Endothelial cell of umbilical vein (primary cell): ENCODE measurements around the gene KLRC2. TPM values are rescaled to one million over a fixed set of nuclear protein-coding genes. Genes with fewer than 3 reads are reported as not detected.

Experiments
- BruUV-seq: library from RNA; stranded (reverse); fragments of 400-500 nt; replicated peaks from 2 replicates; lab custom pipeline; 2021; lab: Mats Ljungman, UMichigan
- CTCF ChIA-PET: fragments of 300-600, 350-600 bp; sonication (Branson Sonifier 250); formaldehyde crosslinking; loops from one replicate; lab custom pipeline; 2021; ENCODE audit warnings: antibody characterized with exemption, inconsistent platforms; lab: Charles Lee
- POLR2A ChIA-PET: fragments of 300-600, 350-600 bp; sonication (Branson Sonifier 250); formaldehyde crosslinking; loops from one replicate; lab custom pipeline; 2021; ENCODE audit warnings: antibody characterized with exemption, inconsistent platforms; lab: Charles Lee
- DNase-seq: peaks from one replicate; pipeline ENCODE4 v3.0.0-alpha.2; 2011; ENCODE audit warnings: low read depth, low spot score
- FAIRE-seq: peaks from 2 replicates; lab custom pipeline; 2011; peaks lifted over from hg19 to GRCh38; lab: Jason Lieb, UNC
- H2AFZ ChIP-seq: 2 replicates; pipeline ENCODE4 v1.6.0; 2012; ENCODE audit warnings: low read depth, low read length, control low read depth, inconsistent platforms
- H3K27ac ChIP-seq: 2 replicates; pipeline ENCODE4 v1.5.1; 2011; ENCODE audit warnings: low read depth, mild to moderate bottlenecking, control low read depth, low read length, moderate library complexity; ENCODE audit not compliant: insufficient read depth
- H3K27me3 ChIP-seq, 2 experiments: 2 replicates each; pipeline versions ENCODE4 v1.6.0 to v1.6.1; 2011; ENCODE audit warnings: low read length in 2 of 2, mixed read lengths in 1 of 2; ENCODE audit not compliant: control insufficient read depth in 2 of 2, insufficient read depth in 2 of 2
- H3K36me3 ChIP-seq, 2 experiments: 2 replicates in 1 of 2; 3 replicates in 1 of 2; pipeline ENCODE4 v1.5.1; 2011; ENCODE audit warnings: low read length in 2 of 2, mild to moderate bottlenecking in 1 of 2, moderate library complexity in 1 of 2; ENCODE audit not compliant: control insufficient read depth in 2 of 2, insufficient read depth in 2 of 2; ENCODE audit errors: extremely low read depth in 1 of 2
- H3K4me1 ChIP-seq: 3 replicates; pipeline ENCODE4 v1.5.1; 2011; ENCODE audit warnings: mild to moderate bottlenecking, low read length; ENCODE audit not compliant: control insufficient read depth, insufficient read depth; ENCODE audit errors: extremely low read depth
- H3K4me2 ChIP-seq: 2 replicates; pipeline ENCODE4 v1.6.1; 2011; ENCODE audit warnings: low read length, control low read depth, mixed read lengths; ENCODE audit not compliant: insufficient read depth
- H3K4me3 ChIP-seq, 3 experiments: fragments of 200-600 bp in 1 of 3; sonication (generic), shearing (Covaris generic) in 1 of 3; replicated peaks in 1 of 3; 2 replicates each; pipeline ENCODE4 v1.5.1; 2011 to 2016; ENCODE audit warnings: control low read depth in 3 of 3, low read length in 3 of 3, mild to moderate bottlenecking in 2 of 3, inconsistent platforms in 1 of 3, low read depth in 1 of 3, moderate library complexity in 1 of 3; ENCODE audit not compliant: insufficient read depth in 1 of 3
- H3K79me2 ChIP-seq: 2 replicates; pipeline ENCODE4 v1.6.0; 2012; ENCODE audit warnings: low read length, inconsistent platforms; ENCODE audit not compliant: control insufficient read depth, insufficient read depth
- H3K9ac ChIP-seq: replicated peaks from 2 replicates; pipeline ENCODE3; 2011; ENCODE audit warnings: low read length, control low read depth; ENCODE audit not compliant: insufficient read depth; ENCODE audit errors: extremely low read depth
- H3K9me1 ChIP-seq: replicated peaks from 3 replicates; pipeline ENCODE4 v1.6.0; 2011; ENCODE audit warnings: mild to moderate bottlenecking, low read length; ENCODE audit not compliant: control insufficient read depth, insufficient read depth; ENCODE audit errors: extremely low read depth
- H3K9me3 ChIP-seq: replicated peaks from 2 replicates; pipeline ENCODE4 v1.5.1; 2012; ENCODE audit warnings: low read length, inconsistent platforms; ENCODE audit not compliant: control insufficient read depth, insufficient read depth
- H4K20me1 ChIP-seq: replicated peaks from 2 replicates; pipeline ENCODE3; 2011; ENCODE audit warnings: mild to moderate bottlenecking, low read length; ENCODE audit not compliant: control insufficient read depth, insufficient read depth; ENCODE audit errors: extremely low read depth
- EZH2 ChIP-seq: IDR thresholded peaks from 2 replicates; pipeline ENCODE4 v1.6.1; 2012; ENCODE audit warnings: borderline replicate concordance, low read depth, mild to moderate bottlenecking, moderate library complexity, low read length, inconsistent platforms; ENCODE audit not compliant: severe bottlenecking
- FOS ChIP-seq: IDR thresholded peaks from 2 replicates; pipeline ENCODE4 v1.6.1; 2011; ENCODE audit warnings: mild to moderate bottlenecking, low read length, moderate library complexity, borderline replicate concordance; ENCODE audit not compliant: insufficient read depth
- GATA2 ChIP-seq: IDR thresholded peaks from 2 replicates; pipeline ENCODE4 v1.7.0; 2011; ENCODE audit warnings: low read depth, mild to moderate bottlenecking, moderate library complexity, mixed read lengths, low read length; ENCODE audit not compliant: insufficient read length, insufficient read depth
- JUN ChIP-seq: IDR thresholded peaks from 2 replicates; pipeline ENCODE4 v1.6.1; 2011; ENCODE audit warnings: borderline replicate concordance, low read depth; ENCODE audit not compliant: insufficient read length, insufficient read depth
- MYC ChIP-seq: IDR thresholded peaks from one replicate; pipeline ENCODE4 v1.6.1; 2011; ENCODE audit warnings: mild to moderate bottlenecking, low read depth, low read length
- POLR2A ChIP-seq: IDR thresholded peaks from 2 replicates; pipeline ENCODE4 v1.6.1; 2012; ENCODE audit warnings: low read depth, mild to moderate bottlenecking, control low read depth, low read length
- POLR2AphosphoS5 ChIP-seq: IDR thresholded peaks from 2 replicates; pipeline ENCODE4 v1.6.1; 2012; ENCODE audit warnings: low read depth, mild to moderate bottlenecking, control low read depth, low read length, moderate library complexity; ENCODE audit not compliant: insufficient read depth
- dilution Hi-C: fragments of 300-500 bp; cut with MboI; formaldehyde crosslinking; loops from one replicate; pipeline ENCODE4 v1.15.0; 2019; ENCODE audit warnings: low sequenced_read_pairs; ENCODE audit not compliant: extremely low pct_ligation_motif_present
- intact Hi-C: fragments of 100-400 bp; cut with micrococcal nuclease; formaldehyde crosslinking; loops from one replicate; pipeline ENCODE4 v1.10.0; 2022
- polyA plus RNA-seq, 4 experiments: library from polyadenylated mRNA; depleted of rRNA in 3 of 4; stranded (reverse) in 3 of 4; unstranded in 1 of 4; fragments of >200 nt; gene quantifications; 2 replicates each; pipeline versions ENCODE4 v1.2.1 to v1.2.3, GENCODE V29; 2011 to 2012; ENCODE audit warnings: missing spikeins in 1 of 4
- total RNA-seq: library from RNA; stranded (reverse); gene quantifications from 2 replicates; pipeline ENCODE4 v1.2.3, GENCODE V29; 2021
- TF ChIP-seq, protein P1 (sequence below): IDR thresholded peaks from 2 replicates; pipeline ENCODE4 v1.6.1; 2011; ENCODE audit not compliant: insufficient read depth, insufficient read length
- TF ChIP-seq, protein P2 (sequence below), 2 donors: IDR thresholded peaks; 1 replicate in 1 of 2; 2 replicates in 1 of 2; pipeline ENCODE4 v1.5.1; 2011; ENCODE audit warnings: low read length in 2 of 2, mild to moderate bottlenecking in 2 of 2, moderate library complexity in 2 of 2, control low read depth in 1 of 2, inconsistent platforms in 1 of 2, low read depth in 1 of 2; ENCODE audit not compliant: insufficient read depth in 1 of 2; ENCODE audit errors: extremely low read depth in 1 of 2

Gene KLRC2
- total and polyA plus RNA-seq, 2 donors (not counting 3 experiments of a cell fraction or from before 2014, with no cell fraction given): not detected

DNA sequence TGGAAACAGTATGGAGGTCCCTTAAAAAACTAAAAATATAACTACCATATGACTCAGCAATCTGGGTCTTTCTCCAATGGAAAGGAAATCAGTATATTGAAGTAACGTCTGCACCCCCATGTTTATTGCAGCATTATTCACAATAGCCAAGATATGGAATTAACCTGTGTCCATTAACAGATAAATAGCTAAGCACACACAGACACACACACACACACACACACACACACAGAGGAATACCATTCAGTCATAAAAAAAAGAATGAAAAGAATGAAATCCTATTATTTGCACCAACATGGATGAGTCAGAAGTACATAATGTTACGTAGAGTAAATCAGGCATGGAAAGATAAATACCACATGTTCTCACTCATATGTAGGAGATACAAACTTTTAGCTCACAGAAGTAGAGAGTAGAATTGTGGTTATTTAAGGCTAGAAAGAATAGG is 50.6 kb downstream of the KLRC2 start:
- intact Hi-C loops: loop anchor here (5.0 kb wide), 1 partner anchor 112 kb away; no protein-coding TSS in a partner anchor
- H3K9ac ChIP-seq: no peak overlapping the region
- H3K79me2 ChIP-seq: no peaks in the 10 kb centered on the region
- no peak overlapping the region for H2AFZ ChIP-seq
- H3K36me3 ChIP-seq: peaks cover 0 to 3% of the 10 kb centered on the region in 2 experiments
- H3K4me3 ChIP-seq: no peak overlapping the region
- TF ChIP-seq GATA2 (no peak), POLR2AphosphoS5 (no peak)
- H4K20me1 ChIP-seq: no peaks in the 10 kb centered on the region
- DNase-seq: no peak
- CTCF ChIA-PET: no interaction called here
- H3K4me2 ChIP-seq: no peak overlapping the region
- no peaks in the 10 kb centered on the region for H3K9me1 ChIP-seq
- no TSS peak for BruUV-seq
- no peak overlapping the region for H3K27ac ChIP-seq
- dilution Hi-C loops: no loop called here
- no peaks in the 10 kb centered on the region for H3K4me1 ChIP-seq
- no peak for FAIRE-seq
- no peaks in the 10 kb centered on the region for H3K9me3 ChIP-seq
- POLR2A ChIA-PET: no interaction called here
- no peaks in the 10 kb centered on the region for H3K27me3 ChIP-seq

DNA sequence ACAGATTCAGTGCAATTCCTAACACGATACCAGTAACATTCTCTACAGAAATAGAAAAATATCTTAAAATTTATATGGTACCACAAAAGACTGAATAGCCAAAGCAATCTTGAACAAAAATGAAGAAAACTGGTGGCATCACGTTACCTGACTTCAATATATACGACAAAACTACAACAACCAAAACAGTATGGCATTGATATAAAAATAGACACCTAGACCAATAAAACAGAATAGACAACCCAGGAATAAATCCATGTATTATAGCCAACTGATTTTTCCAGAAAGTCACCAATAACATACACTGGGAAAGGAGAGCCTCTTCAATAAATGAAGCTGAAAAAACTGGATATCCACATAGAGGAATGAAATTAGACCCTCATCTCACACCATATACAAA is 51.6 kb downstream of the KLRC2 start:
- no peak overlapping the region for H3K27ac ChIP-seq
- no peaks in the 10 kb centered on the region for H3K9me3 ChIP-seq
- H3K9ac ChIP-seq: no peak overlapping the region
- H3K4me2 ChIP-seq: no peak overlapping the region
- peaks cover 0 to 3% of the 10 kb centered on the region in 2 experiments for H3K36me3 ChIP-seq
- H3K79me2 ChIP-seq: no peaks in the 10 kb centered on the region
- no peak overlapping the region for H2AFZ ChIP-seq
- no peaks in the 10 kb centered on the region for H3K4me1 ChIP-seq
- no peak for TF ChIP-seq GATA2
- TF ChIP-seq, protein P1, sequence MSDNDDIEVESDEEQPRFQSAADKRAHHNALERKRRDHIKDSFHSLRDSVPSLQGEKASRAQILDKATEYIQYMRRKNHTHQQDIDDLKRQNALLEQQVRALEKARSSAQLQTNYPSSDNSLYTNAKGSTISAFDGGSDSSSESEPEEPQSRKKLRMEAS: no peak
- no peak for TF ChIP-seq EZH2
- no peak for TF ChIP-seq POLR2A
- no peak for TF ChIP-seq JUN
- no peak for TF ChIP-seq POLR2AphosphoS5
- TF ChIP-seq FOS: no peak
- TF ChIP-seq MYC: no peak
- TF ChIP-seq, protein P2, sequence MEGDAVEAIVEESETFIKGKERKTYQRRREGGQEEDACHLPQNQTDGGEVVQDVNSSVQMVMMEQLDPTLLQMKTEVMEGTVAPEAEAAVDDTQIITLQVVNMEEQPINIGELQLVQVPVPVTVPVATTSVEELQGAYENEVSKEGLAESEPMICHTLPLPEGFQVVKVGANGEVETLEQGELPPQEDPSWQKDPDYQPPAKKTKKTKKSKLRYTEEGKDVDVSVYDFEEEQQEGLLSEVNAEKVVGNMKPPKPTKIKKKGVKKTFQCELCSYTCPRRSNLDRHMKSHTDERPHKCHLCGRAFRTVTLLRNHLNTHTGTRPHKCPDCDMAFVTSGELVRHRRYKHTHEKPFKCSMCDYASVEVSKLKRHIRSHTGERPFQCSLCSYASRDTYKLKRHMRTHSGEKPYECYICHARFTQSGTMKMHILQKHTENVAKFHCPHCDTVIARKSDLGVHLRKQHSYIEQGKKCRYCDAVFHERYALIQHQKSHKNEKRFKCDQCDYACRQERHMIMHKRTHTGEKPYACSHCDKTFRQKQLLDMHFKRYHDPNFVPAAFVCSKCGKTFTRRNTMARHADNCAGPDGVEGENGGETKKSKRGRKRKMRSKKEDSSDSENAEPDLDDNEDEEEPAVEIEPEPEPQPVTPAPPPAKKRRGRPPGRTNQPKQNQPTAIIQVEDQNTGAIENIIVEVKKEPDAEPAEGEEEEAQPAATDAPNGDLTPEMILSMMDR (IDR thresholded peaks at IDR 0.05; ENCODE audit: extremely low read depth in 1 of 2, insufficient read depth in 1 of 2, low read depth in 1 of 2, low read length in 2 of 2): no peak
- no peaks in the 10 kb centered on the region for H4K20me1 ChIP-seq
- H3K9me1 ChIP-seq: no peaks in the 10 kb centered on the region
- H3K4me3 ChIP-seq: no peak overlapping the region
- dilution Hi-C loops (no loop called here), intact Hi-C loops (no loop called here)
- BruUV-seq: no TSS peak
- POLR2A ChIA-PET: no interaction called here
- no peak for FAIRE-seq
- H3K27me3 ChIP-seq: no peaks in the 10 kb centered on the region
- DNase-seq: no peak
- CTCF ChIA-PET: no interaction called here
